Upper lobe of left lung (tissue), 6 donors: Measurements from ENCODE around the gene CLASP1. TPM values are rescaled to one million over a fixed set of nuclear protein-coding genes. Genes with fewer than 3 reads are reported as not detected.

Experiments used
- ATAC-seq, 2 donors: fragments of 200-7000 bp; cut with Tn5 transposase; one replicate each; pipeline ENCODE4 v1.9.1; 2022; ENCODE audit warnings: mild to moderate bottlenecking in 2 of 2, moderate library complexity in 2 of 2; ENCODE audit not compliant: low FRiP score in 2 of 2
- DNase-seq, 2 donors: peaks; one replicate each; pipeline ENCODE4 v3.0.0-alpha.2; 2019 to 2020
- H3K27ac ChIP-seq, 4 donors: fragments of 200-600 bp; sonication (generic); one replicate each; pipeline ENCODE4 v1.5.1; 2016 to 2019
- H3K27me3 ChIP-seq, 4 donors: fragments of 200-600 bp; sonication (generic); one replicate each; pipeline ENCODE4 v1.5.1; 2017 to 2019
- H3K36me3 ChIP-seq, 4 donors: fragments of 200-600 bp; sonication (generic); one replicate each; pipeline ENCODE4 v1.5.1; 2016 to 2019
- H3K4me1 ChIP-seq, 4 donors: fragments of 200-600 bp; sonication (generic); one replicate each; pipeline ENCODE4 v1.5.1; 2018 to 2019
- H3K4me3 ChIP-seq, 4 donors: fragments of 200-600 bp; sonication (generic); one replicate each; pipeline ENCODE4 v1.5.1; 2017 to 2019; ENCODE audit warnings: mild to moderate bottlenecking in 2 of 4, moderate library complexity in 1 of 4
- H3K9me3 ChIP-seq, 4 donors: fragments of 200-600 bp; sonication (generic); one replicate each; pipeline ENCODE4 v1.5.1; 2018 to 2019
- CTCF ChIP-seq, 6 experiments: fragments of 450-650 bp in 4 of 6; fragments of 200-600 bp in 2 of 6; sonication (generic) in 2 of 6; IDR thresholded peaks; one replicate each; pipeline ENCODE4 v1.5.1; 2016 to 2019; ENCODE audit warnings: antibody characterized with exemption in 6 of 6
- EP300 ChIP-seq, 4 donors: sonication (generic); formaldehyde crosslinking; IDR thresholded peaks; one replicate each; pipeline ENCODE4 v1.5.1; 2017; ENCODE audit warnings: antibody characterized with exemption in 4 of 4, control low read depth in 2 of 4
- POLR2A ChIP-seq, 4 donors: fragments of 450-650 bp; IDR thresholded peaks; one replicate each; pipeline ENCODE4 v1.5.1; 2016 to 2017; ENCODE audit warnings: antibody characterized with exemption in 4 of 4, mild to moderate bottlenecking in 2 of 4
- POLR2AphosphoS5 ChIP-seq, 2 donors: sonication (generic); formaldehyde crosslinking; IDR thresholded peaks; one replicate each; pipeline ENCODE4 v1.5.1; 2017; ENCODE audit warnings: antibody characterized with exemption in 2 of 2
- WGBS, 2 donors: methylation state at CpG; one replicate each; pipeline ENCODE4 v1.1.5; 2017 to 2018; 5-methylcytosine and 5-hydroxymethylcytosine counted together
- total RNA-seq, 6 donors: library from RNA; depleted of rRNA in 4 of 6; stranded (reverse); fragments of >200 nt in 4 of 6; gene quantifications; one replicate each; pipeline versions ENCODE4 v1.1.0 to v1.2.1, GENCODE V29; 2016 to 2021
- donor health status: DM: no; HTN: no; CAD: no; lungs with moderate emphysema.
- donor health status: DM: no; HTN: yes; CAD: no; lungs with severe emphysema.

The CLASP1 gene
- total RNA-seq, 6 donors from 2014 or later: 36.3 to 95.3 (median 46.8) TPM

GRCh38 chr2:121599963-121600651 is 49.2 kb downstream of the CLASP1 start:
- no peak for DNase-seq
- Histone ChIP-seq H3K36me3 (peaks cover 0 to 5% (median 2%) of the 10 kb centered on the region in 4 donors), H3K4me1 (peaks cover 19 to 31% (median 25%) of the 10 kb centered on the region in 4 donors), H3K4me3 (no peak overlapping the region), H3K27ac (no peak overlapping the region), H3K9me3 (no peaks in the 10 kb centered on the region), H3K27me3 (no peaks in the 10 kb centered on the region)
- no peak for TF ChIP-seq POLR2A (IDR thresholded peaks at IDR 0.05)
- no peak for TF ChIP-seq POLR2AphosphoS5 (IDR thresholded peaks at IDR 0.05)
- no peak for TF ChIP-seq CTCF (IDR thresholded peaks at IDR 0.05)
- TF ChIP-seq EP300 (IDR thresholded peaks at IDR 0.05): no peak
- no peak for ATAC-seq

- Histone ChIP-seq H3K36me3 (no peaks in the 10 kb centered on the region), H3K27ac (no peak overlapping the region), H3K4me1 (peaks cover 19 to 31% (median 27%) of the 10 kb centered on the region in 4 donors), H3K27me3 (no peaks in the 10 kb centered on the region), H3K4me3 (no peak overlapping the region), H3K9me3 (no peaks in the 10 kb centered on the region)
- ATAC-seq (no peak), DNase-seq (no peak)
- 67 to 86% methylated on average over 2 of the region's 2 CpGs for WGBS, 2 donors
- TF ChIP-seq CTCF (IDR thresholded peaks at IDR 0.05) (no peak), POLR2AphosphoS5 (IDR thresholded peaks at IDR 0.05) (no peak), POLR2A (IDR thresholded peaks at IDR 0.05) (no peak), EP300 (IDR thresholded peaks at IDR 0.05) (no peak)
These were observed 51.2 kb downstream of the CLASP1 start for GRCh38 chr2:121598087-121598486.

- H3K27ac ChIP-seq: peak overlapping the region; percentile 42 to 67 (median 55)
- H3K4me3 ChIP-seq: peak overlapping the region in 3 of 4 donors; percentile 4 to 28 (median 14)
- TF ChIP-seq CTCF (IDR thresholded peaks at IDR 0.05) (peak in 5 of 6 experiments; percentile 20 to 50 (median 33)), POLR2A (IDR thresholded peaks at IDR 0.05) (no peak), POLR2AphosphoS5 (IDR thresholded peaks at IDR 0.05) (no peak), EP300 (IDR thresholded peaks at IDR 0.05) (no peak)
- H3K9me3 ChIP-seq: no peaks in the 10 kb centered on the region
- WGBS, 2 donors: 34 to 36% methylated on average over 11 of the region's 11 CpGs
- no peaks in the 10 kb centered on the region for H3K27me3 ChIP-seq
- H3K36me3 ChIP-seq: no peaks in the 10 kb centered on the region
- DNase-seq (peak in 1 of 2 donors; percentile 62), ATAC-seq (peak; percentile 83 to 89)
- H3K4me1 ChIP-seq: peaks cover 20 to 31% (median 27%) of the 10 kb centered on the region in 4 donors
These were observed 52.8 kb downstream of the CLASP1 start for GRCh38 chr2:121596221-121597080.

- no peak overlapping the region for H3K4me3 ChIP-seq
- DNase-seq (no peak), ATAC-seq (no peak)
- H3K27me3 ChIP-seq: no peaks in the 10 kb centered on the region
- H3K36me3 ChIP-seq: peaks cover 0 to under 1% (median 0%) of the 10 kb centered on the region in 4 donors
- H3K27ac ChIP-seq: peak overlapping the region in 1 of 4 donors; percentile 67
- no peaks in the 10 kb centered on the region for H3K9me3 ChIP-seq
- WGBS, 2 donors: 58 to 64% methylated on average over 6 of the region's 6 CpGs
- peaks cover 19 to 25% (median 23%) of the 10 kb centered on the region in 4 donors for H3K4me1 ChIP-seq
- TF ChIP-seq POLR2AphosphoS5 (IDR thresholded peaks at IDR 0.05): no peak
- TF ChIP-seq EP300 (IDR thresholded peaks at IDR 0.05): no peak
- no peak for TF ChIP-seq CTCF (IDR thresholded peaks at IDR 0.05)
- no peak for TF ChIP-seq POLR2A (IDR thresholded peaks at IDR 0.05)
These were observed 54.0 kb downstream of the CLASP1 start for GRCh38 chr2:121595012-121595891.
